GM13977 (cell line): ENCODE measurements around the gene HOXD9.

Experiments
- DNase-seq: peaks from one replicate; pipeline ENCODE4 v3.0.0; 2012; ENCODE audit warnings: low spot score
- CTCF ChIP-seq: IDR thresholded peaks from 2 replicates; pipeline ENCODE4 v1.5.1; 2012; ENCODE audit warnings: mild to moderate bottlenecking, control low read depth; ENCODE audit not compliant: insufficient read depth; ENCODE audit errors: extremely low read depth, missing control alignments
- in situ Hi-C: fragments of 300-500 bp; cut with MboI; formaldehyde crosslinking; loops from one replicate; pipeline ENCODE4 v1.12.0; 2022; ENCODE audit warnings: low sequenced_read_pairs, low pct_unique_long_range_greater_than_20kb, mixed read lengths, inconsistent platforms; ENCODE audit not compliant: unreplicated experiment

HOXD9 gene

GRCh38 chr2:176128982-176129796, 6.7 kb downstream of the HOXD9 start, which contains the start of gene HOXD8:
HOXD8 (plus strand) TSS chr2:176129705; CDS start chr2:176130367, 662 bp downstream.
- in situ Hi-C loops = loop anchor here (10.0 kb wide), 1 partner anchor 1026 kb away; no protein-coding TSS in a partner anchor
- no peak for TF ChIP-seq CTCF
- DNase-seq = no peak

GRCh38 chr2:176129813-176130146, 7.3 kb downstream of the HOXD9 start:
- DNase-seq = no peak
- TF ChIP-seq CTCF = no peak
- in situ Hi-C loops = loop anchor here (10.0 kb wide), 1 partner anchor 1025 kb away; no protein-coding TSS in a partner anchor

- DNase-seq = no peak
- no peak for TF ChIP-seq CTCF
- in situ Hi-C loops = no loop called here
Observed at GRCh38 chr2:176130147-176130956, 7.8 kb downstream of the HOXD9 start.

GRCh38 chr2:176130957-176131847, 8.7 kb downstream of the HOXD9 start:
- in situ Hi-C loops = no loop called here
- DNase-seq = no peak
- no peak for TF ChIP-seq CTCF

- TF ChIP-seq CTCF = no peak
- DNase-seq = no peak
- in situ Hi-C loops = no loop called here
Observed at GRCh38 chr2:176131848-176132158, 9.3 kb downstream of the HOXD9 start.
